ENCODE data around the gene TSPAN14. TPM values are rescaled to one million over a fixed set of nuclear protein-coding genes. Genes with fewer than 3 reads are reported as not detected.
A peak's percentile ranks its signal among the peaks of the same experiment; 100 is the strongest.

Gene TSPAN14
- total and polyA plus RNA-seq, 5 donors from 2014 or later, result 157 to 270 (median 190) TPM

DNA sequence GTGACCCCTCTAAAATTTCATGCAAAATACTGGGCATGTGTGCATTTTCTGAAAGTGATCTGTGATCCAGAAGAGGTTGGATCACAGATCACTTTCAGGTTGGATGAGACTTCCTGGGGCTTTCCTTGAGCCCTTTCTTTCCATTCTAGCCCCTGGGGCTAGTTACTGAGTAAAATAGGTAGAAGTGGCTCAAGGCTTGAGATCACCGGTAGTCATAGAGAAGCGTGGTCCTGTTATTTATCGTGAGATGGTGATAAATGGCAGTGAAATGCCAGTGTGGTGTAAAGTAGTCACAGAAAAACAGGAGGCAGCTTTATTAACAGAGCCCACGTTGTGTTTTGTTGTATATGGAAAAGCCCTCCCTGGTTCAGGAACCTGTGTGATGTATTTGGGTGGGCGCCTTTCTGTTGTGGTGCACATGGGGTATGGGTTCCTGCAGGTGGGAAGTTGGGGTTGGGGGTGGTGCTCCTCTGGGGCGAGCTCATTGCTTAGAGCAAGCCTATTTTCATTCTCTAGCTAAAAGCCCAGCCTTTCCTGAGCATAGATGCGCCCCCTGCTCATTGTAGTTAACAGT, 49.6 kb downstream of the TSPAN14 start:
- no peaks in the 10 kb centered on the region for H3K9me3 ChIP-seq (ENCODE audit: control insufficient read depth in 2 of 2, low read length in 2 of 2)
- H3K4me1 ChIP-seq (ENCODE audit: control insufficient read depth, insufficient read depth, low read length, poor library complexity, severe bottlenecking), result peaks cover 73% of the 10 kb centered on the region
- no peaks in the 10 kb centered on the region for H3K27me3 ChIP-seq (ENCODE audit: control insufficient read depth, insufficient read depth, low read length)
- H3K9me3 Mint-ChIP-seq, result no peaks in the 10 kb centered on the region
- H3K4me1 Mint-ChIP-seq, result peaks cover 16 to 78% (median 62%) of the 10 kb centered on the region in 4 donors
- H3K27ac Mint-ChIP-seq, result peak overlapping the region; percentile 85 to 97 (median 89)
- peak overlapping the region; percentile 44 to 85 (median 68) for H3K4me3 Mint-ChIP-seq
- H3K4me3 ChIP-seq (ENCODE audit: low read depth, low read length), result no peak overlapping the region
- ATAC-seq (ENCODE audit: low read depth in 2 of 2), result no peak
- no peaks in the 10 kb centered on the region for H3K27me3 Mint-ChIP-seq
- peaks cover 31% of the 10 kb centered on the region for H3K36me3 ChIP-seq (ENCODE audit: control insufficient read depth, insufficient read depth, low read length)
- H3K36me3 Mint-ChIP-seq, result peaks cover 26% of the 10 kb centered on the region
- peak overlapping the region; percentile 64 for H3K27ac ChIP-seq (ENCODE audit: insufficient read depth, low read length, poor library complexity, severe bottlenecking)
- no peak for DNase-seq

DNA sequence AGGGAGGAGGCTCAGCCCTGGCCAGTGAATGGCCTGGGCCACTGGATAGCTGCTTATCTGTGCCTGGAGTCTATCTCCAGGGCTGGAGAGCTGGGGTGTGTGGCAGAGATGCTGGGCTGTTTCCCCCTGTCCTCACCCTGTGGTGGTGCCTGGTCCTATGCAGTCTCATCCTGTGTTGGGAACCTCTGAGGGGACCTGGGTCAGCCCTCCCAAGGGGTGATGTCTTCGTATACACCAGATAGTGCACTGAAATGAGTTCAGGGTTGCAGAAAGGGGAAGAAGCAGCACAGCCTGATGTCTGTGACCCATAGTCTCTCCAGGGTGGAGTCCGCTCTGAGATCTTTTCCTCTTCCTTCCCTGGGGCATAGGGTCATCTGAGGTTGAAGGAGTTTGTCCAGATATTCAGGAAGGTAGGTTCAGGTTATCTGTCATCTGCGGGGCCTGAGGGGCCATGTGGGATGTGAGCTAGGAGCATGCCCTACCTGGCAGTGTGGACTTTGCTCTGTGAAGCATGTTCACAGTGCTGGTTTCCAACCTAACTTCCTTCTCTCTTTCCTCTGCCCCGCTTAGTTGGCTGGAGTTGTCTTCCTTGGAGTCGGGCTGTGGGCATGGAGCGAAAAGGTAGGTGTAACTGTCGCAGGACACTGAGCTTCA, 50.2 kb downstream of the TSPAN14 start:
- Histone ChIP-seq H3K27me3 (ENCODE audit: control insufficient read depth, insufficient read depth, low read length) (no peaks in the 10 kb centered on the region), H3K27ac (ENCODE audit: insufficient read depth, low read length, poor library complexity, severe bottlenecking) (peak overlapping the region; percentile 64), H3K4me1 (ENCODE audit: control insufficient read depth, insufficient read depth, low read length, poor library complexity, severe bottlenecking) (peaks cover 67% of the 10 kb centered on the region), H3K4me3 (ENCODE audit: low read depth, low read length) (no peak overlapping the region), H3K9me3 (ENCODE audit: control insufficient read depth in 2 of 2, low read length in 2 of 2) (no peaks in the 10 kb centered on the region), H3K36me3 (ENCODE audit: control insufficient read depth, insufficient read depth, low read length) (peaks cover 35% of the 10 kb centered on the region)
- peaks cover 11 to 72% (median 57%) of the 10 kb centered on the region in 4 donors for H3K4me1 Mint-ChIP-seq
- DNase-seq, result no peak
- H3K27ac Mint-ChIP-seq, result peak overlapping the region; percentile 85 to 97 (median 89)
- H3K36me3 Mint-ChIP-seq, result peaks cover 27% of the 10 kb centered on the region
- no peak for ATAC-seq (ENCODE audit: low read depth in 2 of 2)
- no peaks in the 10 kb centered on the region for H3K9me3 Mint-ChIP-seq
- no peaks in the 10 kb centered on the region for H3K27me3 Mint-ChIP-seq
- H3K4me3 Mint-ChIP-seq, result peak overlapping the region in 2 of 4 donors; percentile 70 to 85

- peaks cover 60% of the 10 kb centered on the region for H3K4me1 ChIP-seq (ENCODE audit: control insufficient read depth, insufficient read depth, low read length, poor library complexity, severe bottlenecking)
- Mint-ChIP-seq H3K4me1 (peaks cover 6 to 69% (median 51%) of the 10 kb centered on the region in 4 donors), H3K27me3 (no peaks in the 10 kb centered on the region), H3K27ac (peak overlapping the region; percentile 89 to 97 (median 91)), H3K9me3 (no peaks in the 10 kb centered on the region), H3K4me3 (peak overlapping the region; percentile 43 to 85 (median 58)), H3K36me3 (peaks cover 27% of the 10 kb centered on the region)
- ATAC-seq (ENCODE audit: low read depth in 2 of 2), result peak in 1 of 2 donors; percentile 37
- no peak for DNase-seq
- H3K36me3 ChIP-seq (ENCODE audit: control insufficient read depth, insufficient read depth, low read length), result peaks cover 42% of the 10 kb centered on the region
- no peak overlapping the region for H3K4me3 ChIP-seq (ENCODE audit: low read depth, low read length)
- peak overlapping the region; percentile 59 for H3K27ac ChIP-seq (ENCODE audit: insufficient read depth, low read length, poor library complexity, severe bottlenecking)
- H3K9me3 ChIP-seq (ENCODE audit: control insufficient read depth in 2 of 2, low read length in 2 of 2), result no peaks in the 10 kb centered on the region
- no peaks in the 10 kb centered on the region for H3K27me3 ChIP-seq (ENCODE audit: control insufficient read depth, insufficient read depth, low read length)
Measured at GRCh38 chr10:80504897-80505465, 50.9 kb downstream of the TSPAN14 start.

DNA sequence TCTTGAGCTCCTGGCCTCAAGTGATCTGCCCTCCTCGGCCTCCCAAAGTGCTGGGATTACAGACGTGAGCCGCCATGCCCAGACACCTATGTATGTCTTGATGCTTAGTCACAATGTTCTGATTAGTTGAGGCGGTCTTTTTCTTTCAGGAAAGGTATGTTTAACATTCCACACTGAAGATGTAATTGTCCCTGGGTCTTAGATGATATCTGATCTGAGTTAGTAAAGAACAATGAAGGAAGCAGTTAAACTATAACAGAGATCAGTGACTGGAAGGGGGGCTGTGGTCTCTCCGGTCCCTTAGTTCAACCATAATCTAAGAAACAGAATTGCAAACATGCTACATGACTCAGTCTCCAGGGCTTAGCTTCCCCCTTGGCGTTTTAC, 52.1 kb downstream of the TSPAN14 start:
- no peak for DNase-seq

DNA sequence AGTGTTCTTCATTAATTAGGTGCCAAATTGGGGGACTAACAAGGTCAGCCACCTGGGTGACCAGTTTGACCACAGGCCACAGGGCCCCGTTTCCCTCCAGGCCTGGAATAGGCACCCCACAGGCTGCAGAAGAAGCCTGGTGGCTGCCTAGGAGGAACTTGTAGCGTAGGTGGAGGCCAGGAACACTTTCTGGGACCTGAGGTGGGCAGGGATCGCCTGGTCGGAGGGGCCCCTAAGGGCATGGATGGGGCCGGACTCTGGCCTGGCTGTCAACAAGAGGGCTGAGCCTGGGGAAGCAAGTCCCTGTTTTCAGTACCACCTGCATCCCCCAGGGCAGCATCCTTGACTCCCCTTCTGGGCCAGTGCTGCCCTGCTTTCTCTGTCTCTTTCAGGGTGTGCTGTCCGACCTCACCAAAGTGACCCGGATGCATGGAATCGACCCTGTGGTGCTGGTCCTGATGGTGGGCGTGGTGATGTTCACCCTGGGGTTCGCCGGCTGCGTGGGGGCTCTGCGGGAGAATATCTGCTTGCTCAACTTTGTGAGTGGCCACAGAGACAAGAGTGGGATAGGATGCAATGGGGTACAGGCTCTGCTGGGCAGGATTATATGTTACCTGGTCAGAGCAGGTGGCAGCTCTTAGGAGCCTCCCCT, 52.9 kb downstream of the TSPAN14 start:
- peaks cover 44% of the 10 kb centered on the region for H3K4me1 ChIP-seq (ENCODE audit: control insufficient read depth, insufficient read depth, low read length, poor library complexity, severe bottlenecking)
- H3K36me3 ChIP-seq (ENCODE audit: control insufficient read depth, insufficient read depth, low read length), result peaks cover 60% of the 10 kb centered on the region
- Mint-ChIP-seq H3K4me3 (no peak overlapping the region), H3K36me3 (peaks cover 34% of the 10 kb centered on the region), H3K27ac (peak overlapping the region in 2 of 3 donors; percentile 65 to 85), H3K27me3 (no peaks in the 10 kb centered on the region), H3K4me1 (peaks cover 5 to 68% (median 50%) of the 10 kb centered on the region in 4 donors), H3K9me3 (no peaks in the 10 kb centered on the region)
- H3K9me3 ChIP-seq (ENCODE audit: control insufficient read depth in 2 of 2, low read length in 2 of 2), result no peaks in the 10 kb centered on the region
- H3K27me3 ChIP-seq (ENCODE audit: control insufficient read depth, insufficient read depth, low read length), result no peaks in the 10 kb centered on the region
- DNase-seq, result no peak
- ATAC-seq (ENCODE audit: low read depth in 2 of 2), result no peak
- no peak overlapping the region for H3K4me3 ChIP-seq (ENCODE audit: low read depth, low read length)
- no peak overlapping the region for H3K27ac ChIP-seq (ENCODE audit: insufficient read depth, low read length, poor library complexity, severe bottlenecking)

More for the DNA sequence above, 52.1 kb downstream of the TSPAN14 start:
- H3K27ac ChIP-seq (ENCODE audit: insufficient read depth, low read length, poor library complexity, severe bottlenecking), result peak overlapping the region; percentile 59
- Mint-ChIP-seq H3K27ac (peak overlapping the region; percentile 26 to 91 (median 89)), H3K4me3 (no peak overlapping the region), H3K36me3 (peaks cover 32% of the 10 kb centered on the region), H3K9me3 (no peaks in the 10 kb centered on the region), H3K27me3 (no peaks in the 10 kb centered on the region), H3K4me1 (peaks cover 5 to 68% (median 51%) of the 10 kb centered on the region in 4 donors)
- H3K27me3 ChIP-seq (ENCODE audit: control insufficient read depth, insufficient read depth, low read length), result no peaks in the 10 kb centered on the region
- H3K4me1 ChIP-seq (ENCODE audit: control insufficient read depth, insufficient read depth, low read length, poor library complexity, severe bottlenecking), result peaks cover 48% of the 10 kb centered on the region
- H3K36me3 ChIP-seq (ENCODE audit: control insufficient read depth, insufficient read depth, low read length), result peaks cover 54% of the 10 kb centered on the region
- no peaks in the 10 kb centered on the region for H3K9me3 ChIP-seq (ENCODE audit: control insufficient read depth in 2 of 2, low read length in 2 of 2)
- ATAC-seq (ENCODE audit: low read depth in 2 of 2), result no peak
- no peak overlapping the region for H3K4me3 ChIP-seq (ENCODE audit: low read depth, low read length)

DNA sequence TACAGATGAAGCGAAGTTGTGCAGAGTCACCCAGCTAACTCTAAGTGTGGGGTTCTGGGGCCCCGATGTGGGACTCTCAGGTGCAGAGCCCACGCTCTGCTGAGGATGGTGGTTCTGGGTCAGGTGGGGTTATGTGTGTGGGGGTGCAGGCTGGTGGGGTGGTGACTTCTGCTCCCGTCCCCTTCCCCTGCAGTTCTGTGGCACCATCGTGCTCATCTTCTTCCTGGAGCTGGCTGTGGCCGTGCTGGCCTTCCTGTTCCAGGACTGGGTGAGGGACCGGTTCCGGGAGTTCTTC, 54.9 kb downstream of the TSPAN14 start:
- Histone ChIP-seq H3K9me3 (ENCODE audit: control insufficient read depth in 2 of 2, low read length in 2 of 2) (no peaks in the 10 kb centered on the region), H3K4me3 (ENCODE audit: low read depth, low read length) (no peak overlapping the region), H3K4me1 (ENCODE audit: control insufficient read depth, insufficient read depth, low read length, poor library complexity, severe bottlenecking) (peaks cover 23% of the 10 kb centered on the region), H3K27ac (ENCODE audit: insufficient read depth, low read length, poor library complexity, severe bottlenecking) (no peak overlapping the region), H3K36me3 (ENCODE audit: control insufficient read depth, insufficient read depth, low read length) (peaks cover 81% of the 10 kb centered on the region), H3K27me3 (ENCODE audit: control insufficient read depth, insufficient read depth, low read length) (no peaks in the 10 kb centered on the region)
- DNase-seq (no peak), ATAC-seq (ENCODE audit: low read depth in 2 of 2) (no peak)
- Mint-ChIP-seq H3K27ac (no peak overlapping the region), H3K36me3 (peaks cover 44% of the 10 kb centered on the region), H3K4me1 (peaks cover 5 to 51% (median 33%) of the 10 kb centered on the region in 4 donors), H3K4me3 (no peak overlapping the region), H3K27me3 (no peaks in the 10 kb centered on the region), H3K9me3 (no peaks in the 10 kb centered on the region)

DNA sequence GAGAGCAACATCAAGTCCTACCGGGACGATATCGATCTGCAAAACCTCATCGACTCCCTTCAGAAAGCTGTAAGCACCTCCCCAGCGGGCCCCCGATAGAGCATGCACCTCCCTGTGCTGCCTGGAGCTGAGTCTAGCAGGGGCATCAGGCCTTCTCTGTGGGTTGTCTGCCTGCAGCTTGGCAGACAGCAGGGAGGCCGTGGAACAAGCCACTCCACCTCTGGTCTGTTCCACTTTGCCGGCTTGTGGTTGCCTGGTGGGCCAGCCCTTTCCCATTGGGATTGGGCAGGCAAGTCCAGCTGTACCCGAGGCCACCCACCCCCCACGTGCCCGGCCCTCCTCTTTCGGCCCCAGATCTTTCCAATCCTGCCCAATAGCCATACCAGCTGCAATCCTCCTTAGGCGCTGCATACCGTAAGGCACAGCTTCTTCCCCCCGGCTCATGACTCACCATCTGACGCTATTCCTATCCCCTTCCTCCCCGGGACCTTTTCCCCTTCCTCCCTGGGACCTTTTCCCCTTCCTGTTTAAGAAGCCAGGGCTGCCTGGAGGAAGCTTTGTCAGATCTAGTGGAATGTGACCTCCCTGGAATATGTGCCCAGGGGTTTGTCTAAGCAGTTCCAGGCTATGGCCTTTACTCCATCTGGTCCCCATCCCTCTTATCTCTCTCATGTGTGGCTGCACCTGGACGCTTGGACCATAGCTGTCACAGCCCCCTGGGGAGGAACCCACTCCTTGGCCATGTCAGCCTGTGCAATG, 55.5 kb downstream of the TSPAN14 start:
- H3K27me3 ChIP-seq (ENCODE audit: control insufficient read depth, insufficient read depth, low read length), result no peaks in the 10 kb centered on the region
- H3K27ac ChIP-seq (ENCODE audit: insufficient read depth, low read length, poor library complexity, severe bottlenecking), result no peak overlapping the region
- H3K9me3 ChIP-seq (ENCODE audit: control insufficient read depth in 2 of 2, low read length in 2 of 2), result no peaks in the 10 kb centered on the region
- no peaks in the 10 kb centered on the region for H3K9me3 Mint-ChIP-seq
- H3K4me3 ChIP-seq (ENCODE audit: low read depth, low read length), result no peak overlapping the region
- ATAC-seq (ENCODE audit: low read depth in 2 of 2) (no peak), DNase-seq (no peak)
- H3K27ac Mint-ChIP-seq, result peak overlapping the region in 1 of 3 donors; percentile 26
- peaks cover 5 to 46% (median 30%) of the 10 kb centered on the region in 4 donors for H3K4me1 Mint-ChIP-seq
- peaks cover 86% of the 10 kb centered on the region for H3K36me3 ChIP-seq (ENCODE audit: control insufficient read depth, insufficient read depth, low read length)
- no peaks in the 10 kb centered on the region for H3K27me3 Mint-ChIP-seq
- H3K4me3 Mint-ChIP-seq, result no peak overlapping the region
- peaks cover 18% of the 10 kb centered on the region for H3K4me1 ChIP-seq (ENCODE audit: control insufficient read depth, insufficient read depth, low read length, poor library complexity, severe bottlenecking)
- peaks cover 46% of the 10 kb centered on the region for H3K36me3 Mint-ChIP-seq
